IgD-negative memory B cell (primary cell): ENCODE measurements around the gene TIMM29. TPM values are rescaled to one million over a fixed set of nuclear protein-coding genes. Genes with fewer than 3 reads are reported as not detected.
A peak's percentile ranks its signal among the peaks of the same experiment; 100 is the strongest.

Source experiments
- H3K27ac Mint-ChIP-seq, 3 donors: one replicate each; pipeline ENCODE4 v1.8.0; 2020 to 2022; ENCODE audit warnings: mild to moderate bottlenecking in 3 of 3, mixed read lengths in 3 of 3, moderate library complexity in 1 of 3
- H3K27me3 Mint-ChIP-seq: one replicate; pipeline ENCODE4 v1.8.0; 2021; ENCODE audit warnings: mixed read lengths
- H3K36me3 Mint-ChIP-seq: one replicate; pipeline ENCODE4 v1.8.0; 2020; ENCODE audit warnings: mild to moderate bottlenecking, mixed read lengths
- H3K4me1 Mint-ChIP-seq, 3 donors: one replicate each; pipeline ENCODE4 v1.8.0; 2020 to 2022; ENCODE audit warnings: mixed read lengths in 3 of 3, mild to moderate bottlenecking in 1 of 3
- H3K4me3 Mint-ChIP-seq, 4 donors: one replicate each; pipeline ENCODE4 v1.8.0; 2020 to 2022; ENCODE audit warnings: mild to moderate bottlenecking in 4 of 4, mixed read lengths in 4 of 4, moderate library complexity in 3 of 4
- H3K9me3 Mint-ChIP-seq, 3 donors: one replicate each; pipeline ENCODE4 v1.8.0; 2020 to 2021; ENCODE audit warnings: mixed read lengths in 3 of 3, mild to moderate bottlenecking in 1 of 3
- polyA plus RNA-seq: library from polyadenylated mRNA; unstranded; fragments of 300-500 nt; fragmentation: Illumina TruSeq; gene quantifications from one replicate; pipeline ENCODE4 v1.2.3, GENCODE V29; 2021

Gene TIMM29
- 31.1 TPM for polyA plus RNA-seq

DNA sequence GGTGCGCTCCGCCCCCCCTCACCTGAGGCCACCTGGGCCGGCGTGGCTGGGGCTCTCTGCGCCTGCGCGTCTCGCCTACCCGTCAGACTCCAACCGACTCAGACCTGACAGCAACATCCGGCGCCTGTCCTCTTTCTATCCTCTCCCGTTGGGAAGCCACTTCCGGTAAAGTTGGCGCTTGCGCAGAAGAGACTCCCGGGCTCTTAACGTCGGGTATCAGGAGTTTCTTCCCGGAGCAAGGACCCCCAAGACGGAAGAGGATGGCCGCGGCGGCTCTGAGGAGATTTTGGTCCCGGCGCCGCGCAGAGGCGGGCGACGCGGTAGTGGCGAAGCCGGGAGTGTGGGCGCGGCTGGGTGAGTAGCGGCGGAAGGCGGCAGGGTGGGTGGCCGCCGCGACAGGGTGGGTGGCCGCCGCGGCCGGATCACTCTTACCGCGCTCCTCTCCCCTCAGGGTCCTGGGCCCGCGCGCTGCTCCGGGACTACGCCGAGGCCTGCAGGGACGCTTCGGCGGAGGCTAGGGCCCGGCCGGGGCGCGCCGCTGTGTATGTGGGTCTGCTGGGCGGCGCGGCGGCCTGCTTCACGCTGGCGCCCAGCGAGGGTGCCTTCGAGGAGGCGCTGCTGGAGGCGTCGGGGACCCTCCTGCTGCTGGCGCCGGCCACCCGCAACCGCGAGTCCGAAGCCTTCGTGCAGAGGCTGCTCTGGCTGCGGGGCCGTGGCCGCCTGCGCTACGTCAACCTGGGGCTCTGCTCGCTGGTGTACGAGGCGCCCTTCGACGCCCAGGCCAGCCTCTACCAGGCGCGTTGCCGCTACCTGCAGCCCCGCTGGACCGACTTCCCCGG is at the start of gene TIMM29, which contains the start of gene YIPF2:
Gene TIMM29, plus strand, starts transcription at position 249 of the 839 bp plus-strand sequence. Its CDS starts 12 bp downstream, at position 261.
Gene YIPF2, minus strand, starts transcription at position 77 of the 839 bp plus-strand sequence. CDS start 229 bp downstream, outside the sequence.
- Mint-ChIP-seq H3K4me3 (peak within 1 kb of the TSS; percentile 88 to 98 (median 94)), H3K27ac (peak within 1 kb of the TSS; percentile 78 to 89 (median 86)), H3K27me3 (no peaks in the 10 kb centered on the region), H3K9me3 (no peaks in the 10 kb centered on the region), H3K36me3 (no peaks in the 10 kb centered on the region), H3K4me1 (peaks cover 0 to 12% (median 11%) of the 10 kb centered on the region in 3 donors)

DNA sequence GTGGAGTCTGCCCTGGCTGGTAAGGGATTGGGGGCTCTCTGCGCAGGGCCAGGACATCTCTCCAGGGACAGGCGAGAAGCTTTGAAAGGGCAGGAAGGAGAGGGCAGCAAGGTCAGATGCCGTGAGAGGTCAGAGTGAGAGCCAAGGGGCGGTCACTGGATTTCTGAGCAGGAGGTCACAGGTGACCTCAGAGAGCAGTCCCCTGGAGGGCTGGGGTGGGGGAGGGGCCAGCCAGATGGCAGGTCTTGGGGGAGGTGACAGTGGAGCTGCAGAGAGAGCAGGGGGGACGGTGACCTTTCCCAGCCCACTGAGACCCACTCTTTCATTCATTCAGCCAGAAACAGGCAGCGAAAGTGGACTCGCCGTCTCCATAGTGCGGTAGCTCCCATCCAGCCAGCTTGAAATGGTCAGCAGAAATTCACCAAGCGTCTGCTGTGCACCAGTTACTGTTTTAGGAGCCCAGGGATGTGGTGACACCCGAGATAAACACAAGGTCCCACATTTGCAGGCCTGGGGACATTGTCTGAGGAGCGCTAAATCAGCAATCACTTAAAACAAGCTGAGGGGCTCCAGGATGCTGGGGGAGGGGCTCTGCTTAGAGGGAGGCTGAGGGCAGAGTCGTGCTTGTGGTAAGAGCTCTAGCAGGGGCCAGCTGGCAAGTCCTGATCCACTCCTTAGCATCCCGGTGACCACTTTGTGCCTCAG is 47.1 kb upstream of the TIMM29 start:
- H3K4me3 Mint-ChIP-seq: no peak overlapping the region
- no peaks in the 10 kb centered on the region for H3K36me3 Mint-ChIP-seq
- H3K9me3 Mint-ChIP-seq: no peaks in the 10 kb centered on the region
- H3K4me1 Mint-ChIP-seq: peaks cover 18 to 23% (median 21%) of the 10 kb centered on the region in 3 donors
- H3K27ac Mint-ChIP-seq: no peak overlapping the region
- H3K27me3 Mint-ChIP-seq: no peaks in the 10 kb centered on the region

DNA sequence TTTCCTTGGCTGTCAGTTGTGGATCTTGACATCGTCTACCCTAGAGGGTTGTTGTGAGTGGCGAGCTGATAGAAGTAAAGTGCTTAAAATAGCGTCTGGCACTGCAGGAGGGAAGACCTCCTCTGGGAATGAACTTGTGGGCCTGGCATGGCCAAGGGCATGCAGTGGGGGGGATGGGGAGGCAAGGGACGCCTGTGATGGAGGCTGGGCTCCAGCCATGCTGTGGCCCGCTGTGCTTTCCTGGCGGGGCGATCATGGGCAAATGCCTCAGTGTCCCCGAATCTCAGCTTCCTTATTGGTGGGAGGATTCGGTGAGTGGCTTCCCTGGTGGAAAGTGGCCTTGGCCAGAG is 46.5 kb upstream of the TIMM29 start:
- Mint-ChIP-seq H3K27ac (no peak overlapping the region), H3K36me3 (no peaks in the 10 kb centered on the region), H3K9me3 (no peaks in the 10 kb centered on the region), H3K4me1 (peaks cover 14 to 19% (median 17%) of the 10 kb centered on the region in 3 donors), H3K27me3 (no peaks in the 10 kb centered on the region), H3K4me3 (no peak overlapping the region)

DNA sequence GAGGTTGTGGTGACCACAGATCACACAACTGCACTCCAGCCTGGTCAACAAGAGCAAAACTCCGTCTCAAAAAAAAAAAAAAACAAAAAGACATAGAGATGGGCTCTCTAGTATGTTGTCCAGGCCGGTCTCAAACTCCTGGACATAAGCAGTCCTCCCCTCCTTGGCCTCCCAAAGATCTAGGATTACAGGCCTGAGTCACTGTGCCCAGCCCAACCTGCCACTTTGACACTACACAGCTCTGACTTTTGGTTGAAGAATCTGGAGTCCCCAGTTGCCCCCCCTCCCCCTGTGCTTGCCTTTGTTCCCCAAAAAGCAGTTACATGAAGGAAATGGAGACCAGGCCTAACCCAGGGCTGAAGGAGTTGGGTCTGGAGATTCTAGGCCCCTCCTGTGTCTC is 44.3 kb upstream of the TIMM29 start:
- Mint-ChIP-seq H3K27ac (no peak overlapping the region), H3K4me1 (peaks cover 7 to 11% (median 8%) of the 10 kb centered on the region in 3 donors), H3K9me3 (no peaks in the 10 kb centered on the region), H3K36me3 (no peaks in the 10 kb centered on the region), H3K4me3 (no peak overlapping the region), H3K27me3 (no peaks in the 10 kb centered on the region)

DNA sequence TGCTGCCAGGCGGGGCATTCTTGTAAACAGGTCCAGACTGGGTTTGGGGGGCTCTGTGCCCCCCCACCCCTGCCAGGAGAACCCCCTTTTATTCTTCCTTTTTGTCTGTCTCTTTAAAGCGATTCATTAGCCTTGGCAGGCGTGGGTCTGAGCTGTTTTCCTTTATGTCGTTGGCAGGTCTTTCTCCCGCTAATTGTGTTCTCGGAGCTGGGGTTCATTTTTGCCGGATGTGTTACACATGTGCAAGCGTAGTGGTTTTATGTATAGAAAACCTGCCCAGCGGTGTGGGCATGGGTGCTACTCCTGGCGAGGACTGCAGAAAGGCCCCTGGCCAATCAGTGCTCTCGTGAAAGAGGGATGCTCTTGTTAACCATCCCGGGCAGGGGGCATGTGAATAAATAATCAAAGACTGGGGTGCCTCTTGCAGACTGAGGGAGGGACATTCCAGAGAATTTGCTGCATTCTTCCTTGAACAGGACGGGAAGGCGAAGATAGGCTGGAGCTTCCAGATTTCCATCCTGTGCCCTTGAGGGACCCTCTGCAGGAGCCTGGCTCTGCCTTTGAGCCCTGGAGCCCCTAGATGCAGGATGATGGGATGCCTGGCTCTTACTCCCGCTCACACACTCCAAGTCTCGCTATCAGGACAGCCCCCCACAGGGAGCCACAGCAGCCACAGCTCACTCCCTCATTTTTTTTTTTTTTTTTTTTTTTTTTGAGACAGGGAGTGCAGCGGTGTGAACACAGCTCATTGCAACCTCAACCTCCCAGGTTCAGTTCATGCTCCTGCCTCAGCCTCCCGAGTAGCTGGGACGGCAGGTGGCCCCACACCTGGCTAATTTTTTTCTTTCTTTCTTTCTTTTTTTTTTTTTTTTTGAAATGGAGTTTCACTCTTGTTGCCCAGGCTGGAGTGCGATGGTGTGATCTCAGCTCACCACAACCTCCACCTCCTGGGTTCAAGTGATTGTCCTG is 43.1 kb upstream of the TIMM29 start:
- H3K4me1 Mint-ChIP-seq: peaks cover 6 to 7% (median 6%) of the 10 kb centered on the region in 3 donors
- no peak overlapping the region for H3K27ac Mint-ChIP-seq
- no peaks in the 10 kb centered on the region for H3K9me3 Mint-ChIP-seq
- H3K27me3 Mint-ChIP-seq: no peaks in the 10 kb centered on the region
- no peaks in the 10 kb centered on the region for H3K36me3 Mint-ChIP-seq
- no peak overlapping the region for H3K4me3 Mint-ChIP-seq

DNA sequence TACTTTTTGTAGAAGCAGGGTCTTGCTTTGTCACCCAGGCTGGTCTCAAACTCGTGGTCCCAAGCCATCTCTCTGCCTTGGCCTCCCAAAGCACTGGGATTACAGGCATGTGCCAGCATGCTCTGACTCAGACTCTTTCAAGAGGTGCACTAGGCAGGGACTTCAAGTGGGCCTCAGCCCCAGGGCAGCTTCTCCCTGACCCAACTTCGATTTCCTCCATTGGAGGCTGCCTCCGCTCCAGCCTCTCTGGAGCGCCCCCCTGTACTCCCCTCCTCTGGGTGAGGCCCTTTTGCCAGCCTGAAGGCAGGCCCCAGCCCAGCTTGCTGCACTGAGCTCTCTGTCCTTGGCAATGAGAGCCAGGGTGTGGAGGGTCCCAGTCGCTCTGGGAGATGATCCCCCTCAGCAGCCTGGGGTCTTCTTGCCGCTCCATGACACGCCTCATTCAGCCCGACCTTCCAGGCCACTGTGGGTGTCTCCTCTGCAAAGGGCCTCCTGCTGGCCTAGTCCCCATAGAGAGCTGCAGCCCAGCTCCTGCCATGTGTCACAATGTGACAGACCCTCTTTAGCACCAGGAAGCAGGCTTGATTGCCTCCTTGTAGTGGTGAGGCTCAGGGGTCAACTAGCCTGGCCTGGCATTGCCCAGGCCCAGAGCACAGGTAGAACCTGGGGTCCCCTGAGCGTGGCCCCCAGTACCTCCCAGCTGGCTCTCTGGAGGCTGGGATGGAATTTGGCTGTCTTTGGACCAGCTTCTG is 40.8 kb upstream of the TIMM29 start:
- Mint-ChIP-seq H3K9me3 (no peaks in the 10 kb centered on the region), H3K27me3 (no peaks in the 10 kb centered on the region), H3K27ac (peak overlapping the region in 1 of 3 donors; percentile 31), H3K4me3 (no peak overlapping the region), H3K36me3 (no peaks in the 10 kb centered on the region), H3K4me1 (peaks cover 6 to 7% (median 6%) of the 10 kb centered on the region in 3 donors)

DNA sequence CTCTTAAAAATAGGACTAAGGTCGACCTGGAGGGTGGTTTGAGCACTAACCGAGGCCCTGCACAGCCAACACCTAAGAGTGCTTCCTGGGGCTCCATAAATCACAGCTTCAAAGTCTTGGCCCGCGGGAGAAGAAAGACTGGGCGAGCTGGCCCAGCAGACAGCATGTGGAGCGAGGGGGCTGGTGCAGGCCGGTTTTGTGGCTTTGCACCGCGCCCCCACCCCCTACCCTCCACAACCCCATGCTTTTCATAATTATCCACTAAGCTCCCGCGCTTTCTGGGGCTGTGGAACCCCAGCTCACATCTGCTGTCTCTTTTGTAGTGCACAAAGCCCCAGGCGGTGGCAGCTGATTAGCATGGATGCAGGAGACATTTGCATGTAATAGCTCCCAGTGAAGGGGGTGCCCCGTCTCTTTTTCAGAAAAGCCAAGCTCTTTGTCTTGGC is 40.2 kb upstream of the TIMM29 start:
- H3K4me3 Mint-ChIP-seq: peak overlapping the region in 1 of 4 donors; percentile 75
- no peaks in the 10 kb centered on the region for H3K36me3 Mint-ChIP-seq
- peaks cover 6 to 7% (median 6%) of the 10 kb centered on the region in 3 donors for H3K4me1 Mint-ChIP-seq
- H3K27ac Mint-ChIP-seq: no peak overlapping the region
- H3K27me3 Mint-ChIP-seq: no peaks in the 10 kb centered on the region
- H3K9me3 Mint-ChIP-seq: no peaks in the 10 kb centered on the region

DNA sequence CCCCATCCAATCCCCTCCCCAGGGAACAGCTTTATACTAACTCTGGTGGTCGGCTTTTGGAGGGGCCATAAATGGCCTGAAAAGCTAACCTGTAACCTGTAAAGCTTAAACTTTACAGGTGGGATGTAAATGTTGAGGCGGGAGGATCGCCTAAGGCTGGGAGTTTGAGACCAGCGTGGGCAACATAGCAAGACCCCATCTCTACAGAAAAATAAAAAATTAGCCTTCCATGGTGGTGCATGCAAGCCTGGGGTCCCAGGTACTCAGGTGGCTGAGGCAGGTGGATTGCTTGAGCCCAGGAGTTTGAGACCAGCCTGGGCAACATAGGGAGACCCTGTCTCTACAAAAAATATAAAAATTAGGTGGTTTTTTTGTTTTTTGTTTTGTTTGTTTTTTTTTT is 38.7 kb upstream of the TIMM29 start:
- Mint-ChIP-seq H3K27ac (no peak overlapping the region), H3K9me3 (no peaks in the 10 kb centered on the region), H3K4me3 (no peak overlapping the region), H3K36me3 (no peaks in the 10 kb centered on the region), H3K27me3 (no peaks in the 10 kb centered on the region), H3K4me1 (peaks cover 6 to 7% (median 6%) of the 10 kb centered on the region in 3 donors)

DNA sequence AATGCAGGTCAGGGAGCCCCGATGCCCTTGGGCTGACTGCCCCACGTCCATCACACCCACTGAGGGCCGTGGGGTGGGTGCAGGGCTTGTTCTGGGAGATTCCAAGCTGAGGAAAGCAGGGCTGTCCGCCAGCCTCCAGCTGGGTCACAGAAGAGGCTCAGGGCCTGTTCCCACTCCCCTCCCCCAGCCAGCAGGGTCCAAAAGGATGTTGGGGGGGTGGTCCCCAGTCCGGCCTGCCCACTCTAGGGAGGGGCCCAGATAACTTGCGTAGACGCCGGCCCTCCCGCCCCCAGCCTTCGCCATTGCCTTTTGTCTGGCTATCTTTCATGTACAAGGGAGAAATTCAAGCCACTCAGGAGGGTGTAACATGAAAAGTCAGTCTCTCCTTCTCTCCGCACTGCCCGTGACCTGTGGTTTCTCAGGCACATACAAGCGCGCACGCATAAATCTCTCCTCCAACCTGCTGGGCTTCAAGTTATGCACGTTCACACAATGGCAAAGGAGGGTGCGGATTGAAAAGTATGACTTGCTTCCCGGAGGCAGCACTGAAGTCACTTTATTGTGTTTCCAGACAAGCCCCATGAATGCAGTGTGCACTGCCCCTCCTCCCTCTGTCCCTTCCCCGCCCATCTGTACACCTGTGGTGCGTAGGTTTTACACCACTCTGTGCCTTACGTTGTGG is 37.1 kb upstream of the TIMM29 start:
- Mint-ChIP-seq H3K4me1 (peaks cover 6 to 14% (median 12%) of the 10 kb centered on the region in 3 donors), H3K36me3 (no peaks in the 10 kb centered on the region), H3K9me3 (no peaks in the 10 kb centered on the region), H3K27ac (no peak overlapping the region), H3K4me3 (no peak overlapping the region), H3K27me3 (no peaks in the 10 kb centered on the region)

DNA sequence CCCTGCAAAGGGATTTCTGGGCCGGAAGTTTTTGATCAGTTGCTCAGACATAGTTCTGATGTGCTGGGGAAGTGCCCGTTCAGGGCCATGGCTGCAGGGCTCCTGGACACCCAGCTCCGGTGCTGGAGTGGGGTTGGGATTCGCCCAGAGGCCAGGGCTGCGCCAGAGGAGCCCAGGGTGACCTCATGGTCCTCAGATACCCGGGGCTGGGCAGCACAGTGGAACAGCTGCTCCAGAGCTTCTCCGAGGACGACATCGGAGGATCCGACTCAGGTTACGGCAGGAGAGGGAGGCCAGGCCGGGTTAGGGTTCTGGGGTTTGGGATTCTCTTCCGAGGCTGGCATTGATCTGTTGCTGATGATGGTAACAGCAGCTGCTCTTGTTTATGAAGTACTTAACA is 36.4 kb upstream of the TIMM29 start:
- Mint-ChIP-seq H3K27me3 (no peaks in the 10 kb centered on the region), H3K27ac (no peak overlapping the region), H3K36me3 (no peaks in the 10 kb centered on the region), H3K4me3 (no peak overlapping the region), H3K4me1 (peaks cover 12 to 20% (median 16%) of the 10 kb centered on the region in 3 donors), H3K9me3 (no peaks in the 10 kb centered on the region)

DNA sequence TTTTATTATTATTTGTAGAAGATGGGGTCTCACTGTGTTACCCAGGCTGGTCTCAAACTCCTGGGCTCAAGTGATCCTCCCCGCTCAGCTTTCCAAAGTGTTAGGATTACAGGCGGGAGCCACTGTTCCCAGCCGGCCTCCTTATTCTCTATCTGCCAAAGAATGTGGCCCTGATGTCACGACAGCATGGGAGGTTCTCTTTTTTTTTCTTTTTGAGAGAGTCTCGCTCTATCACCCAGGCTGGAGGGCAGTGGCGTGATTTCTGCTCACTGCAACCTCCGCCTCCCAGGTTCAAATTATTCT is 33.7 kb upstream of the TIMM29 start:
- H3K36me3 Mint-ChIP-seq: no peaks in the 10 kb centered on the region
- H3K27ac Mint-ChIP-seq: no peak overlapping the region
- no peak overlapping the region for H3K4me3 Mint-ChIP-seq
- no peaks in the 10 kb centered on the region for H3K27me3 Mint-ChIP-seq
- H3K9me3 Mint-ChIP-seq: no peaks in the 10 kb centered on the region
- H3K4me1 Mint-ChIP-seq: peaks cover 6 to 12% (median 10%) of the 10 kb centered on the region in 3 donors

DNA sequence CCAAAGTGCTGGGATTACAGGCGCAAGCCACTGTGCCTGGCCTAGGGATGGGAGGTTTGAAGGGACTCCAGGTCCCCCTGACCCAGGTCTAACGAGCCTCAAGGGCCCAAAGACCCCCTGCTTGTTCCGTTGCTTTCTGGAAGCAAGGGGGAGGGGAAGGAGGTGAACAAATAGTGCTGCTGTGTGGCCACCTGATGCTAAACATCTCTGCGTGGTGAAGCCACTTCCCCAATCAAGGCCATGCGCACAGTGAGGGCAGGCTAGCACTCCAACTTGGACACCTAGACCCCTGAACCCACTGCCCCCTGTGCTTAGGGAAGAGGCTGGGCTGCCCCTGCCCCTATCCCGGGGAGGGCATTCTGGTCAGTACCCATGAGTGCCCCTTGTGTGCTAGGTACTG is 33.2 kb upstream of the TIMM29 start:
- Mint-ChIP-seq H3K4me3 (no peak overlapping the region), H3K9me3 (no peaks in the 10 kb centered on the region), H3K4me1 (peaks cover 6 to 16% (median 10%) of the 10 kb centered on the region in 3 donors), H3K27ac (no peak overlapping the region), H3K36me3 (peaks cover 3% of the 10 kb centered on the region), H3K27me3 (no peaks in the 10 kb centered on the region)

DNA sequence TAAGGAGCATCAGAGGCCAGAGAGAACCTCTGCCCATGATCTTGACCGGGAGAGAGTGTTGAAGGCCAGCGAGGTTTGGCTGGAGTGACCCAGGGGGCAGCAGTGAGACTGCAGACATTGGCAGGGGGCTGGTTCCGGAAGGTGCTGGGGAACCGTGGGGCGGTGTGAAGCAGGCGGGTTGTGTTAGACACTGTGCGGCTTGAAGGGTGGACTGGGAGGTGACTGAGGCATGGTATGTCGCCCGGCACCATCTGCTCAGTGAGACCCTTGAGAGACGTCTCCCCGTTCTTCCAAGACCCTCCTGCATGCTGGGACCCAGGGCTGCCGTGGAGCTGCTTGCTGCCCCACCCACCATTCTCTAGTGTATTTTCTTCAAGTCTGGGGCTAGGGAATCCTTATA is 32.7 kb upstream of the TIMM29 start:
- Mint-ChIP-seq H3K4me3 (no peak overlapping the region), H3K36me3 (peaks cover 4% of the 10 kb centered on the region), H3K27ac (no peak overlapping the region), H3K9me3 (no peaks in the 10 kb centered on the region), H3K27me3 (no peaks in the 10 kb centered on the region), H3K4me1 (peaks cover 6 to 17% (median 10%) of the 10 kb centered on the region in 3 donors)
